Eye (tissue), 1 donor: ENCODE measurements around the gene ASB10.

Experiments
- DNase-seq: peaks from one replicate; pipeline ENCODE4 v3.0.0-alpha.2; 2015

Gene ASB10, protein sequence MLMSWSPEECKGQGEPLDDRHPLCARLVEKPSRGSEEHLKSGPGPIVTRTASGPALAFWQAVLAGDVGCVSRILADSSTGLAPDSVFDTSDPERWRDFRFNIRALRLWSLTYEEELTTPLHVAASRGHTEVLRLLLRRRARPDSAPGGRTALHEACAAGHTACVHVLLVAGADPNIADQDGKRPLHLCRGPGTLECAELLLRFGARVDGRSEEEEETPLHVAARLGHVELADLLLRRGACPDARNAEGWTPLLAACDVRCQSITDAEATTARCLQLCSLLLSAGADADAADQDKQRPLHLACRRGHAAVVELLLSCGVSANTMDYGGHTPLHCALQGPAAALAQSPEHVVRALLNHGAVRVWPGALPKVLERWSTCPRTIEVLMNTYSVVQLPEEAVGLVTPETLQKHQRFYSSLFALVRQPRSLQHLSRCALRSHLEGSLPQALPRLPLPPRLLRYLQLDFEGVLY

GRCh38 chr7:151186640-151187408 lies at the start of gene ASB10:
Gene ASB10, minus strand, starts transcription at chr7:151187250. Its CDS starts 120 bp downstream, at chr7:151187130.
- no peak for DNase-seq

GRCh38 chr7:151236406-151236805 lies 49.4 kb upstream of the ASB10 start:
- no peak for DNase-seq

- DNase-seq: no peak
Observed at GRCh38 chr7:151235091-151235787, 48.2 kb upstream of the ASB10 start.

DNA sequence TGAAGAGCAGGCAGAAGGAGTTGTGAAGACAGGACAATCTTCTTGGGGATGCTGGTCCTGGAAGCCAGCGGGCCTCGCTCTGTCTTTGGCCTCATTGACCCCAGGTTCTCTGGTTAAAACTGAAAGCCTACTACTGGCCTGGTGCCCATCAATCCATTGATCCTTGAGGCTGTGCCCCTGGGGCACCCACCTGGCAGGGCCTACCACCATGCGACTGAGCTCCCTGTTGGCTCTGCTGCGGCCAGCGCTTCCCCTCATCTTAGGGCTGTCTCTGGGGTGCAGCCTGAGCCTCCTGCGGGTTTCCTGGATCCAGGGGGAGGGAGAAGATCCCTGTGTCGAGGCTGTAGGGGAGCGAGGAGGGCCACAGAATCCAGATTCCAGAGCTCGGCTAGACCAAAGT lies 46.8 kb upstream of the ASB10 start:
- no peak for DNase-seq

GRCh38 chr7:151232917-151233701 lies 46.1 kb upstream of the ASB10 start:
- DNase-seq: peak; percentile 38

- DNase-seq: peak; percentile 94
Observed at GRCh38 chr7:151232091-151232916, 45.3 kb upstream of the ASB10 start, which contains the start of gene CHPF2. Gene CHPF2, plus strand, starts transcription at chr7:151232483. Its CDS starts 1,529 bp downstream, at chr7:151234012.

DNA sequence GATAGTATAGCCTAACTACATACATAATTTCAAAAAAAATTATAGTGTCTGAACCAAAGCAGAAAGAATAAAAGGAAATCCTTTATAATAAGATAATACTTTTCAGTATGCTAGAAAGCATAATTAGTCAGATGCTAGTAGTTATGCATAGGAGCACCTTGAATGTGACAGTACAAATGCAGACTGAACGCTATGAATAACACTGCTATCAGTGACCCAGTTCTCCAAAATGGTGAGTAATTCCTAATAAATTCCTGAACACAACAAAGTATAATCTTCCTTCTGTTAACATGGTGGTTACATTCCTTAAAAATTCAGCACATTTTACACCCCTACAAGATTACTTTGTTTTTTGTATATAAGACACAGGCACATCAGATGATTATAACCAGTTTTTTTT lies 44.0 kb upstream of the ASB10 start:
- no peak for DNase-seq

- DNase-seq: no peak
Observed at GRCh38 chr7:151229249-151229648, 42.2 kb upstream of the ASB10 start.

DNA sequence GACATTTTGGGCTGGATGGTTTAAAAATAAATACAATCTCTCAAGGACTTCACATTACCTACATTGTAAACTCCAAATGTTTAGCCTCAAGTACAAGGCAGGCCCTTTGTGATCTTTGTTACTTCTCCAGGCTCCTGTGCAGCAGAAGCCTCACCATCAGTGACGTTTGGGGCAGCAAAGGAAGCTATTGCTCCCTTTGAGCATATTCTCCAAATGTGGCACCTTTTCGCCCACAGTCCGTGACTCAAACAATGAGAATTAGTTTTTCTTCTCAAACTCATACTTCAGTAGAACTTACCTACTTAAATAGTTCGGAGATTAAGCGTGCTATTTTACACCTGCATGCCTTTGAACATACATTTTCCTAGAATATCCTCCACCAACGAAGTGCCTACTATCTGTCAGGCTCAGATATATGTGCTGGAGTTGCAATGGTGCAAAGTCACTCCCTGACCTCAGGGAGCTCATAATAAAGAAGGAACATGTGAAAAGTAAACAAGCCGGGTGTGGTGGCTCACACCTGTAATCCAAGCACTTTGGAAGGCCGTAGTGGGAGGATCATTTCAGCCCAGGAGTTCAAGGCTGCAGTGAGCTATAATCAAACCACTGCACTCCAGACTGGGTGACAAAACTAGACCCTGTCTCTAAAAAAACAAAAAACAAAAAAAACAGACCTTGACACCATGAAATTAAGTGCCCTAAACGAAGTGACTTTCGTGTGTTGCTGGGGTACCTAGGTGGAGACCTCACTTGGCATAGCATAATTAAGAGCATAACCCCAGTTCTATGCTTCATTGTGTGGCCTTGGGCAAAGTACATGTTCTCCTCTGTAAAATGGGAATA lies 41.2 kb upstream of the ASB10 start:
- DNase-seq: no peak

GRCh38 chr7:151226875-151227782 lies 40.1 kb upstream of the ASB10 start, which contains the start of gene ABCF2:
Gene ABCF2, minus strand, starts transcription at chr7:151227205. Its CDS starts 747 bp downstream, at chr7:151226458.
- peak; percentile 100 for DNase-seq

DNA sequence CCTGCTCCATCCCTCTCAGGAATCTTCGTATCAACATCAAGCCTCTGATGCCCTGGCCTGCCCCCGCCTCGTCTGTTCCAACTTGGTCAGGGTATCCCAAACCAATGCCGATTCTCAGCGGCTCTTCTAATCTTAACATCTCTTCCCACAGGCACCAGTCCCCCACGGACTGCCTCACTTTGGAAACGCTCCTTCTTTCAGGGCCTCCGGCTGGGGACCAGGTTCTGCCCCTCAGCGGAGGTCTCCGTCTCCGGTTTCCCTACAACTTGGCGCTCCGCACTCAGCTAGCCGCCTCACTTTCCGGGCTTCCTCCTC lies 39.5 kb upstream of the ASB10 start:
- no peak for DNase-seq

GRCh38 chr7:151225948-151226510 lies 39.0 kb upstream of the ASB10 start:
- DNase-seq: no peak

GRCh38 chr7:151223728-151224127 lies 36.7 kb upstream of the ASB10 start:
- DNase-seq: no peak

- no peak for DNase-seq
Observed at GRCh38 chr7:151218170-151218569, 31.1 kb upstream of the ASB10 start.

- no peak for DNase-seq
Observed at GRCh38 chr7:151215396-151215795, 28.3 kb upstream of the ASB10 start.

GRCh38 chr7:151213826-151214225 lies 26.8 kb upstream of the ASB10 start:
- no peak for DNase-seq

- DNase-seq: no peak
Observed at GRCh38 chr7:151212626-151213025, 25.6 kb upstream of the ASB10 start.

DNA sequence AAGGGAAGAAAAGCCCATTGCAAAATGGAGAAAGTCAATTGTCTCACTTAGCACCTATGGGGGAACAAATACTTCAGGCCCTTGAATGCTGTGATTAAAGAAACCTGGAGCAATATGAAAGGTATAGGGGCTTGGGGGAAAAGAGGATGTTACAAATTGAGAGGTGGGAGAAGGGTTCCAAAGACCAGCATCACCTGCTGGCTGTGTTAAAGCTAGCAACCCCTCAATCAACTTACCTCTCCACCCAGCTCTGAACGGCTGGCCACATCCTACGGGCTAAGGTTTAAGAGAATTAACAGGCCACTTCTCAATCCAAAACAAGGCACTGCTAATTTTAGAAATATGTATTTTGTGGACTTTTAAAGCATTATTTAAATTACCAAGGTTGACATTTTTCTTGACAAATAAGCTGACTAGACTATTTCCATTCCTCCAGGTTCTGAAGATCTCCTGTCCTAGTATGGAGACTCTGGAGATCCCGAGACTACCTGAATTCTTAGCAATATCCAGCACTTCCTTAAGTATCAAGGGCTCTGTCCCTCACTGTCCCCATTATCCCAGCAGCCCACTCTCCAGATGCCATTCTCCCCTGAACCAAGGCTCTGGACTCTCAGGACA lies 24.2 kb upstream of the ASB10 start:
- no peak for DNase-seq
